Daoy (cell line): ENCODE results near the gene ENPP3. TPM values are rescaled to one million over a fixed set of nuclear protein-coding genes. Genes with fewer than 3 reads are reported as not detected.
A peak's percentile ranks its signal among the peaks of the same experiment; 100 is the strongest.

Experiments
- DNase-seq: peaks from one replicate; pipeline ENCODE4 v3.0.0-alpha.2; 2015; ENCODE audit warnings: low read depth
- total RNA-seq: library from RNA; depleted of rRNA; stranded (reverse); fragments of >200 nt; shearing (Covaris generic); gene quantifications from 2 replicates; pipeline ENCODE4 v1.2.3, GENCODE V29; 2014

The ENPP3 gene
- total RNA-seq, 1 experiment from 2014 or later, result not detected

DNA sequence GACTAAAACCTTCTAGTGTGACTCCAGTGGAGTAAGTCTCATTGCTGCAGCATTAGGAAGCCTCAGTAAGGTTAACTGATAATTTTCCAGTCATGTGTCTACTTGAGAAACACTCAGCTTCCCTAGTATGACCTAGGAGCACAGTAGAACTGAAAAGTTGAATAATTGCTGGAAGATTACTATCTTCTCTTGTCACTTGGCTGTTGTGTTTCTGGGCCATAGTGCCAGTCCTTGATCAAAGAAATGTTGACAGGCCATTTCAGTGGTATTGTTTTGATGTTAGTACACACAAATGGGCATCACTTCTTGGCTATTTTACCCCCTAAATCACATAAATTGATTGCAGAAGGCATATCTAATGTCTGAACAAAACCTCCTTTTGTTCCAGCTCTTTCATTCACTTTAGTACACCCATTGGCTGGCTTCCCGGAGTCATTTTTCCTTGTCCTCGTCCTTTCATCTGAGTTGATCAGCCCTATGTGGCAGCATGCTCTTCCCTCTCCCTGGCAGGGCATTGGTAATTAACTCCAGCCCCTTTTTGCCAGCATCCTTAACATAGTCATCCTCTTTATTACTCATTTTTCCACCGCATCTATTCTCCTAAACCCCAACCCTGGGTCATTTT lies 6.0 kb downstream of the ENPP3 start:
- no peak for DNase-seq

DNA sequence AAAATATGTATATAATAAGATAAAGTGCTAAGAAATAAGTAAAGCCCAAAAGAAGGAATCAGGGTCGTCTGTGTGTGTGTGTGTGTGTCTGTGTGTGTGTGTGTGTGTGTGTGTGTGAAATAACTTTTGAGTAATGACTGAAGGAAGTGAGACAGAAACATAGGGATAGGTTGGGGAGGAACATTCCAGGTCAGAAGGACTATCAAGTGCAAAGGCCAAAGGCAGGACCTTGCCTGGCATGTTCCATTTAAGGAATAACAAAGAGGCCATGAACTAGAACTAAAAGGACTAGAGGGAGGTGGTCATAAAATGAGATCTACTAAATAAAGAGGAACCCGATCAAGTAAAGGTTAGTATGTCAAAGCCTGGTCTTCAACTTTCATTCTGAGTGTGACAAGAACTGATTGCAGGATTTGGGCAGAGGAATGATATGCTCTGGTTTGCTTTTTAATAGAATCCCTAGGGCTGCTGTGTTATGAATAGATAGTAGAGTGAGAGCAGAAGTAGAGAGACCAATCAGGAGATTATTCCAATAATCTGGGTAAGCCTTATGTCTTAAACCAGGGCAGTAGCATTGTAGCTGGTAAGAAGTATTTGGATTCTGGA lies 6.9 kb downstream of the ENPP3 start:
- DNase-seq, result no peak

DNA sequence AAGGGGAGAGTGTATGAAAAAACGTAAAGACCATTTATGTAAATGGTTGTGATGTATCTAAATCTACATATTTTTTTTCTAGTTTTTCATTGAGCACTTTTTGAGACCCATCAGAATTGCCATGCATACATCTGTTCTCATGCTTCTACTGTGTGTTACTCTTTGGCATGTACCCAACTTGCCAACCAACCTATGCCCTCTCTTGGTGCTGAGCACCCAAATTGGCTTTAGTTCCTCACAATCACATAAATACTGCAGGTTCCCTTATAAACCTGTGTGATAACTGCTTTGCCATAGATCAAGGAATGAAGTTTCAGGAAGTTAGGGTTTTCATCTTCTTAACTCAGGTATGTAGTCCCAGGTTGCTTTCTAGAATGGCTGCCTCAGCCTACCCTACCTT lies 7.8 kb downstream of the ENPP3 start:
- no peak for DNase-seq

DNA sequence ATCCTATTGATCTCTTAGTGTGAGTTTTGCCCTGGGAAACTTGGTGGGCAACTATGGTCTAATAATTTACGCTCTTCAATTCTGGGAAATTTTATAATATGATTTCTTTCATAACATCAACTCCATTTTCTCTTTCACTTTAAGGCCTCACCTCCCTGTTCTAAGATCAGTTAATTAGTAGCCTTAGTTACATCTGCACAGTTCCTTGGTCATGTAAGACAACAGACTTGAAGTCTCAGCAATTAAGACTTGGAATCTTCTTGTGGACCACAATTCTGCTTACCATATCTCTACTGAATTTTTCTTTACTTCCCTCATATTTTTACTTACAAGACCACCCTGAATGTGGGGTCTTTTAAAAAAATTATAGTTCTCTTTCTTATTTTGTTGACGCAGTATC lies 8.7 kb downstream of the ENPP3 start:
- DNase-seq, result no peak

DNA sequence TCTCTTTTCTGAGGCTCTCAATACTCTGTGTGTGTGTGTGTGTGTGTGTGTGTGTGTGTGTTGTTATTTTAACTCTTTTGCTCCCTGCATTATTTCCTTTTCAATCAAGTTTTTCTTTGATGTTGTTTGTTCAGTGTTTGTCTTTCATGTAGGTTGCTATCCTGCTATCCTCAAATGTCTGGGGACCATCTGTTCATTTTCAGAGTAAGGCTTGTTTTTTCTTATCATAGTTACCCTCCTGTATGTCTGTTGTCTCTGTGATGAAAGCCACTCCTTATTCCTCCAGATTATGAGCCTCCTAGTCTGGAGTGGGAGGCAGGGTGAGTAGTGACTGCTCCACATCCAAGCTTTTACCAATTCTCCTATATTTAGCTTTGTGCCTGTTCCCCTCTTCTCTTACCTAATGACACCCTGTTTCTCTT lies 9.2 kb downstream of the ENPP3 start:
- DNase-seq, result no peak

DNA sequence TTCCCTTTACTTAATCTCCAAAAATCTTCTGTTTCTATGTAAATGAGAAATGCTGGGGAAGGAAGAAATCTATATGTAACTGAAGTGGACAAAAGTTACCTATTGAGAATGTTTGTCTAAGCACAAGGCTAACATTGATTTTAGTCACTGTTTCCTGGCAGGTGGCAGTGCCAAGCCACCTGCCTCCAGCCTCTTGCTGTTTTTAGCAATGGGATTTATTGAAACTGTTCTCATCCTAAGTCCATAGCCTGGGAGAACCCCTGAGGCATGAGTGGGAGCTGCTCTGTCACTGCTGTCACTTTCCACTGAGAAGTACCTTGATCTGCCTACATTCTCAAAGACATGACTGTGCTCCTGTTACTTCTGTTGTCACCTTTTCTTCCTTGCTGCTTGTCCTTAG lies 14.7 kb downstream of the ENPP3 start:
- no peak for DNase-seq

DNA sequence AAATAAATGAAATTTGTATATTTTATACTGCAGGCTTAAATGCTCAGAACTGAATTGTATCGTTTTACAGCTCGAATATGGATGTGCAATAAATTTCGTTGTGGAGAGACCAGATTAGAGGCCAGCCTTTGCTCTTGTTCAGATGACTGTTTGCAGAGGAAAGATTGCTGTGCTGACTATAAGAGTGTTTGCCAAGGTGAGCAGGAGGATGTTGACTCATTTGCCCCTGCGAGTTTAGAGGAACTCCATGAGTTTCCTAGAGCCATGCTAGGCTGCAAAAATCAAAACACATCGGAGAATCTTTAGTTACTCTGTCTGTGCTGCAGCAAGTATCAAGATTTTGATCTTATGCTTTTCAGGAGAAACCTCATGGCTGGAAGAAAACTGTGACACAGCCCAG lies 15.4 kb downstream of the ENPP3 start:
- peak; percentile 43 for DNase-seq

DNA sequence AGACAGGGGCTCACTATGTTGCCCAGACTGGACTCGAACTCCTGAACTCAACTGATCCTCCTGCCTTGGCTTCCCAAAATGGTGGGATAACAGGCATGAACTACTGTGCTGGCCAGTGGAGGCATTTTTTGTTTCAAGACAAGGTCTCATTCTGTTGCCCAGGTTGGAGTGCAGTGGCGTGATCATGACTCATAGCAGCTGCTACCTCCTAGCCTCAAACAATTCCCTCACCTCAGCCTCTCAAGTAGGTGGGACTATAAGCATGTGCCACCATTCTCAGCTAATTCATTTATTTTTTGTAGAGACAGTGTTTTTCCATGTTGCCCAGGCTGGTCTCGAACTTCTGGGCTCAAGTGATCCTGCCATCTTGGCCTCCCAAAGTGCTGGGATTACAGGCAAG lies 17.2 kb downstream of the ENPP3 start:
- DNase-seq, result peak; percentile 36

DNA sequence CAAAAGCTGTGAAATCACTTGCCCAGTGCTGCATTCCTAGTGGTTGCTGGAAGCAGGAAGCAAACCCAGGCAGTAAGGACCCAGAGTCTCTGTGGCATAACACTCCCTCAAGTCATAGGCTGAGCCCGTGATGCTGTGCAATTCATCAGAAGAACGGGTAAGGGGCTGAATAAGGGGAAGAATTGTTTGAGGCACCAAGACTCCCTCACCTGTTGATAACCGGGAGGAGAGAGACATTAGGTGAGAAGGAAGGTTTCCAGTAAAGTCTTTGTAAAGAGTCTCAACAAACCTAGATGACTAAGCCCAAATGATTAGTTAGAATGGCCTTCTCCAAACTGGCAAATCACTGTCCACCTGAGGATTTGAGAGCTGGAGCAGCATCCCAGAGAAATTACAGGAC lies 18.3 kb downstream of the ENPP3 start:
- no peak for DNase-seq

DNA sequence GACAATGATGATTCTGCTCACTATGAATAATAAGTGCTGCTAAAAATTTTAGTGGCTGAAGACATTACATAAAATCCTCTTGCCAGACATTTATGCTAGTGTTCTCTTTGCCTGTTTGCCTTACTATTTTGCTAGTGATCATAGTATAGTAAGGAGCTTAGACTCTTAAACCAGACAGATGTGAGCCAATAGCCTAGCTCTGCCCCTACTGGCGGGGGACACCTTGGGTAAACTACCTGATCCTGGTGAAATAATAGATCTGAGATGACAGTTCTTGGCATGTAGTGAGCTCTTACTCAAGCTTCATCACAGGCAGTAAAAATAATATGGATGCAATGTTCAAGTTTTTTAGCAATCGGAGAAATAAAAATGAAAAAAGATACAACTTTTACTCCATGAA lies 18.8 kb downstream of the ENPP3 start:
- no peak for DNase-seq

DNA sequence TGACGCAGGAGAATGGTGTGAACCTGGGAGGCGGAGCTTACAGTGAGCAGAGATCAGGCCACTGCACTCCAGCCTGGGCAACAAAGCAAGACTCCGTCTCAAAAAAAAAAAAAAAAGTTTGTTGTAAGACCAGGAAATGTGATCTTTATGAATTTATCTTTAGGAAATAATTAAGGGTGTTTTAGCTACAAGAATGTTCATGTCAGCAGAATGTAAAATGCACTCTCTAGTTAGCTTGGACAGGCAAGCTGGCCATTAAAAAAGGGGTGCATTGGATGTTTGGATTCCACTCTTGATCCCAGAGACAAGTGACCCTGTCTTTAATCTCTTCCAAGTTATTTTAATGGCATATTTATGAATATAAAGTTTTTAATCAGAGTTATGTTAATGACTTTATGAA lies 19.6 kb downstream of the ENPP3 start:
- no peak for DNase-seq

DNA sequence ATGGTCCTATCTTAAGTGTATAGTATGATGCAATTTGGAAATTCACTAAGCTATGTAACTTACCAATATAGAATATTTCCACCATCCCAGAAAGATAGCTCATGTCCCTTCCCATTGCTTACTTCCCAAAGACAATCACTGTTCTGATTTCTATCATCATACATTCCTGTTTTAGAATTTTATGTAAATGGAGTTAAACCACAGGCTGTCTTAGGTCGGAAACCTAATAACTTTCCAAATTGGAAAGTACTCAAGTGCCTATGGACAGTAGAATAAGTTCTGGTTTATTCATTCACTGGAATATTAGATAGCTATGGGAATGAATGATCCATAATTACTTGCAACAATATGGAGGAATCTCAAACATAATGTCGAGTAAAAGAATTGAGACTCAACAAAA lies 20.1 kb downstream of the ENPP3 start:
- DNase-seq, result no peak

DNA sequence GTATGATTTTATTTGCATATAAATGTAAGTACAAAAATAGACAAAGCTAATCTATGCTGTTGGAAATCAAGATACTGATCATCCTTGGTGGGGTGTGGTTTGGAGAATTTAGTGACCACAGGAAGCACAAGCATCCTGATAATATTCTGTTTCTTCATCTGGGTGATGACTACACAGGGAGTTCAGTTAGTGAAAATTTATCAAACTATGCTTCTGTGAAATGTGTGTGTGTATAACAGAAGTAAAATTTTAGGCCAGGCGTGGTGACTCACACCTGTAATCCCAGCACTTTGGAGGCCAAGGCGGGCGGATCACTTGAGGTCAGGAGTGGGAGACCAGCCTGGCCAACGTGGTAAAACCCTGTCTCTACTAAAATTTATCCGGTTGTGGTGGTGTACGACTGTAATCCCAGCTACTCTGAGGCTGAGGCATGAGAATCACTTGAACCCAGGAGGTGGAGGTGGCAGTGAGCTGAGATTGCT lies 20.6 kb downstream of the ENPP3 start:
- peak; percentile 43 for DNase-seq

DNA sequence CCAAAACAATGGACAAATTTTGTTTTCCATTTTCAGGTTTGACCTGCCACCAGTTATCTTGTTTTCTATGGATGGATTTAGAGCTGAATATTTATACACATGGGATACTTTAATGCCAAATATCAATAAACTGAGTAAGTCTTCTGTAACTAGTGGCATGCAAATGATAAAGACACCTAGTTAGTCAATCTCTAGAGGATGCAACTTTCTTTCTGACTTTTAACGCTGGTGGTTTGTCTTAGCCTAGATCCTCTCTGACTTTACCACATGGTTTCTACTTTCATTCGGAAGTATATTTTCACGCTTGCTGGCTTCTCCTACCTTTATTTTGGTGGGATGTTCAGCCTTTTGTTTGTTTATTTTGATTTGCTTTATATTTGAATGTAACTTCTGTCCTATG lies 21.2 kb downstream of the ENPP3 start:
- no peak for DNase-seq

DNA sequence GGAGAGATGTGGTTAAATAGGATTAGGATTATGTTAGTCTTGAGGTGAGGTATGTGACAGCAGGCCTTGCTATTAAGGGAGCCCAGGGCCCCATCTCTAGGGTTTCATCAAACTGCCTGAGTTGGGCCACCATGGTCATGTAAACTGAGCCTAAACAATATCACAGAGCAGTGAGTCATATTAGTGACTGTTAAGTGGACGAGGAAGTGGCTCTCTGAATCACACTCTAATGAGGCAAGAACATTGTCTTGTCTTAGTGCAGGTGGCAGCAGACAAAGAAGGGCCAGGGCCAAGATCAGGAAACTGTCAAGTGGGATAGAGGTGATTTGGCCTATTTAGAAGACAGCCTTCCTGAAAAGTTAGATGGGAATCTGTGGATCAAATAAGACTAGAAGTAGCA lies 23.1 kb downstream of the ENPP3 start:
- DNase-seq, result peak; percentile 60

DNA sequence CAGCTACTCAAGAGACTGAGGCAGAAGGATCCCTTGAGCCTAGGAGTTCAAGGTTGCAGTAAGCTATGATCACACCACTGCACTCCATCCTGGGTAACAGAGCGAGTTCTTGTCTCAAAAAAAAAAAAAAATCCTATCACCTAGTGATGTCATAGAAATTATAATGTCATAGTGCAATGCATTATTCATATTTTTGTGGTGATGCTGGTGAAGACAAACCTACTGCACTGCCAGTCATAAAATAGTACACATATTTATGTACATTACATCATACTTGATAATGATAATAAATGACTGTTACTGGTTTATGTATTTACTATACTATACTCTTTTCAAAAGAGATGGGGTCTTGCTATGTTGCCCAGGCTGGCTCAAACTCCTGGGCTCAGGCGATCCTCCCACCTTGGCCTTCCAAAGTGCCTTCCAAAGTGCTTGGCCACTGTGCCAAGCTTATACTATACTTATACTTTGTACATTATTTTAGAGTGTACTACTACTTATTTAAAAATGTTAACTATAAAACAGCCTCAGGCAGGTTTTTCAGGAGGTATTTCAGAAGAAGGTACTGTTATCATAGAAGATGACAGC lies 26.6 kb downstream of the ENPP3 start:
- no peak for DNase-seq

DNA sequence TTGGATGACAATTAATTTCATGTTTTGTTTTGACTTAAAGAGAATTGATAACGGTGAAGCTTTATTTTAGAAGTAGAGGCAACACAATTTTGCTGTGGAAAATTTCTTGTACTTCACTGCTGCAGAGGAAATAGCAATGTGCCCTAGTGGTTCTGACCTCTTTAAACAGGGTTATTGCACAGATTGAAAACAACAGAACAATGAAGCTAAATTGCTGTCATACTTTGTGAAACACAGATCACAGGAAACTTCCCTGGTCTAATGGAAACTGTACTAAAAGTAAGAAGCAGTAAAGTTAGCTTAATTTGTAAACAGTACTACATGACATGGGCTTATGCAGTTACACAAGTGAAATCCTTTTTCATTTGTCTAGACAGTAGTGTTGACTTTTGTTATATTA lies 32.8 kb downstream of the ENPP3 start:
- DNase-seq, result no peak

DNA sequence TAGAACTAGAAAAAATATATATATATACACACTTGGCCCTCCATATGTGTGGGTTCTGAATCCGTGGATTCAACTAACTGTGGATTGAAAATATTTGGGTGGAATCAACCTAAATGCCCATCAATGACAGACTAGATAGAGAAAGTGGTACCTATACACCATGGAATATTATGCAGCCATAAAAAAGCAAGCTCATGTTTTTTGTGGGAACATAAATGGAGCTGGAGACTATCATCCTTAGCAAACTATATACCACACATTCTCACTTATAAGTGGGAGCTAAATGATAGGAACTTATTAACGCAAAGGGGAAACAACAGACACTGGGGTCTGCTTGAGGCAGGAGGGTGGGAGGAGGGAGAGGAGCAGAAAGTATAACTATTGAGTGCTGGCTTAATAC lies 36.1 kb downstream of the ENPP3 start:
- DNase-seq, result no peak

DNA sequence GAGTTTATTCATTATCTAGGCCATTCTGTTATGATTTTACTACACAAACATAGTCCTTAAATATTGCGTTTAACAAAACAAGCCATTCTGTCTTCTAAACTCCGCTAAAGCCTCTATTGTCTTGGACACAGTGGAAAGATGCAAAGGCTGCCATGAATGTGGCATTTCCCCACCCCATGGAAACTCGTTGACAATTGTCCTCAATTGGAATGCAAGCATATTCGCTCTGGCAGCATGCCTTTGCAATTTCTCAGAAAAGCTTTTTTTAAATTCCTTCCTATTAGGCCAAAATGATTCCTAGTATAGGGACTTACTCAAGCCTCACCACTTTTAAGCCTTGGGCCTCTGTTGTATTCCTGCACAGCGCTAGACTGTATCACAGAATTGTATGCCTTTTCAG lies 41.3 kb downstream of the ENPP3 start:
- DNase-seq, result no peak

DNA sequence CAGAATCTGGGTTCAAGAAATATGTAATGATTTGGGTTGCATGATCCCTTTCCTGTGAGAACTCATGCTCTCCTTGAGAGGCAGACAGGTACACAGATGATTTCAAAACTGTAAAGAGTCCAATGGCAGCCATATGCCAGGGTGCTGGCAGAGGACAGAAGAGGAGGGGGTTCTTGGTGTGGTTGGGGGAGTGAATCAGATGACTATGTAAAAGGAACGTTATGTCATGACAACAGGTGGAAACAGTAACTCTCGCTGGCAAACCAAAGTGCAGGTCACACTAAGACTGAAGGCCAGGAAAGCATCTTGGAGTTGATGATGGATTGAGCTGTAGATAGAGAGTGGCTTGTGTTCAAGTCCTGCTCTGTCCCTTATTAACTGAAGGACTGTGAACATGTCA lies 43.8 kb downstream of the ENPP3 start:
- no peak for DNase-seq

DNA sequence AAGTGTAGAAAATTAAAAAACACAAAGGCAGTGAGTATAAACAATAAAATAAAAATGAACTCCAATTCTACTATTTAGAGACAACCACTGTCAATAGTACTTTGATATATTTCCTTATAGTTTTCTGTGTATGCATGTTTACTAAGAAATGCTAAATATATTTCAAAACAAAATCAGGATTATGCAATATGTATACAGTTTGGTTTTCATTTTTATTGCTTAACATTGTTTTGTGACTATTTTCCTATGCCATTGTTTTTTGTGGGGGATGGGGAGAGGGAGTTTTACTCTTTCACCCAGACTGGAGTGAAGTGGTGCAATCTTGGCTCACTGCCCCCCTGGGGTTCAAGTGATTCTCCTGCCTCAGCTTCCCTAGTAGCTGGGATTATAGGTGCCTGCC lies 44.5 kb downstream of the ENPP3 start:
- no peak for DNase-seq

DNA sequence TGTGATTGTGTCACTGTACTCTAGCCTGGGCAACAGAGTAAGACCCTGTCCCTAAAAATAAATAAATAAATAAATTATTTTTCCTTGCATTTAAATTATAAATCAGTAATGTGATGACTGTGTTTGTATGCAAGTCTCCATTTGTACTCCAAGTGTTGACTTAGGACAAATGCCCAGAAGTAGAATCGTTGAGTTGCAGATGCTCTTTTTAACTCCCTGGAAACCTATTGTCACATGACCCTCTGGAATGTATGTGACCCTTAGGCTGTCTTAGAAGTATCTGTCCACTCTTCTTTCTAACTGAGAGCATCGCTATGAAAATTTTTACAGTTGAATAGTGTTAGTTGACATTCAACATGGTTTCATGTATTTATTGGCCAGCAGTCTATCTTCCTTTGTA lies 45.3 kb downstream of the ENPP3 start:
- no peak for DNase-seq

DNA sequence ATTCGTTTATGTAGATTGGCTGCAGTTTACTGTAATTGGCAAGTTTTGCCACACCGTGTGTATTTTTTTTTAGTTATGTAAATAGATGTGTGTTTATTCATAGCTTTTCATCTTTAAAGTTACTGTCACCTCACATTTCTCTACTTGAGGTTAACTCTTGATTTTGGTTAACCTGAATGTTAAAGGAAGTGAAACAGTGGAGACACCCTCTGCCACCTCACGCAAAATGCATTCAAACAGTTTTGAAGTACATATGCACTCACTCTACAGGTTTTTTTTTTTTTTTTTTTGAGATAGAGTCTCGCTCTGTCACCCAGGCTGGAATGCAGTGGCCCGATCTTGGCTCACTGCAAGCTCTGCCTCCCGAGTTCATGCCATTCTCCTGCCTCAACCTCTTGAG lies 46.4 kb downstream of the ENPP3 start:
- no peak for DNase-seq
